GM12891 (cell line): ENCODE measurements around the gene HEBP2.

Experiments
- PAX5 ChIP-seq: IDR thresholded peaks from 2 replicates; pipeline ENCODE4 v1.6.1; 2011; ENCODE audit warnings: low read length, moderate library complexity, mild to moderate bottlenecking; ENCODE audit not compliant: insufficient read depth, severe bottlenecking
- POLR2A ChIP-seq: IDR thresholded peaks from 2 replicates; pipeline ENCODE4 v1.6.1; 2011; ENCODE audit warnings: low read depth, low read length, control low read depth
- POLR2AphosphoS5 ChIP-seq: IDR thresholded peaks from 2 replicates; pipeline ENCODE4 v1.6.1; 2011; ENCODE audit warnings: low read depth, low read length, control low read depth
- POU2F2 ChIP-seq: IDR thresholded peaks from 2 replicates; pipeline ENCODE4 v1.6.1; 2011; ENCODE audit warnings: low read depth, mild to moderate bottlenecking, control low read depth, low read length, moderate library complexity
- SPI1 ChIP-seq: IDR thresholded peaks from 2 replicates; pipeline ENCODE4 v1.6.1; 2011; ENCODE audit warnings: low read depth, low read length, control low read depth
- TAF1 ChIP-seq: IDR thresholded peaks from 2 replicates; pipeline ENCODE4 v1.6.1; 2011; ENCODE audit warnings: low read depth, low read length, control low read depth

- TF ChIP-seq POLR2A: no peak
- no peak for TF ChIP-seq POLR2AphosphoS5
- TF ChIP-seq TAF1: no peak
- TF ChIP-seq SPI1: peak; percentile 29; the same call in 1 of the 2 replicates
- no peak for TF ChIP-seq PAX5
- TF ChIP-seq POU2F2: no peak
Measured at GRCh38 chr6:138431256-138432062, 27.4 kb downstream of the HEBP2 start.
